Upper lobe of left lung (tissue), 6 donors: ENCODE data around the gene ASB13. TPM values are rescaled to one million over a fixed set of nuclear protein-coding genes. Genes with fewer than 3 reads are reported as not detected.
A peak's percentile ranks its signal among the peaks of the same experiment; 100 is the strongest.

Experiments used
- ATAC-seq, 2 donors: fragments of 200-7000 bp; cut with Tn5 transposase; one replicate each; pipeline ENCODE4 v1.9.1; 2022; ENCODE audit warnings: mild to moderate bottlenecking in 2 of 2, moderate library complexity in 2 of 2; ENCODE audit not compliant: low FRiP score in 2 of 2
- DNase-seq, 2 donors: peaks; one replicate each; pipeline ENCODE4 v3.0.0-alpha.2; 2019 to 2020
- H3K27ac ChIP-seq, 4 donors: fragments of 200-600 bp; sonication (generic); one replicate each; pipeline ENCODE4 v1.5.1; 2016 to 2019
- H3K27me3 ChIP-seq, 4 donors: fragments of 200-600 bp; sonication (generic); one replicate each; pipeline ENCODE4 v1.5.1; 2017 to 2019
- H3K36me3 ChIP-seq, 4 donors: fragments of 200-600 bp; sonication (generic); one replicate each; pipeline ENCODE4 v1.5.1; 2016 to 2019
- H3K4me1 ChIP-seq, 4 donors: fragments of 200-600 bp; sonication (generic); one replicate each; pipeline ENCODE4 v1.5.1; 2018 to 2019
- H3K4me3 ChIP-seq, 4 donors: fragments of 200-600 bp; sonication (generic); one replicate each; pipeline ENCODE4 v1.5.1; 2017 to 2019; ENCODE audit warnings: mild to moderate bottlenecking in 2 of 4, moderate library complexity in 1 of 4
- H3K9me3 ChIP-seq, 4 donors: fragments of 200-600 bp; sonication (generic); one replicate each; pipeline ENCODE4 v1.5.1; 2018 to 2019
- CTCF ChIP-seq, 6 experiments: fragments of 450-650 bp in 4 of 6; fragments of 200-600 bp in 2 of 6; sonication (generic) in 2 of 6; IDR thresholded peaks; one replicate each; pipeline ENCODE4 v1.5.1; 2016 to 2019; ENCODE audit warnings: antibody characterized with exemption in 6 of 6
- EP300 ChIP-seq, 4 donors: sonication (generic); formaldehyde crosslinking; IDR thresholded peaks; one replicate each; pipeline ENCODE4 v1.5.1; 2017; ENCODE audit warnings: antibody characterized with exemption in 4 of 4, control low read depth in 2 of 4
- POLR2A ChIP-seq, 4 donors: fragments of 450-650 bp; IDR thresholded peaks; one replicate each; pipeline ENCODE4 v1.5.1; 2016 to 2017; ENCODE audit warnings: antibody characterized with exemption in 4 of 4, mild to moderate bottlenecking in 2 of 4
- POLR2AphosphoS5 ChIP-seq, 2 donors: sonication (generic); formaldehyde crosslinking; IDR thresholded peaks; one replicate each; pipeline ENCODE4 v1.5.1; 2017; ENCODE audit warnings: antibody characterized with exemption in 2 of 2
- WGBS, 2 donors: methylation state at CpG; one replicate each; pipeline ENCODE4 v1.1.5; 2017 to 2018; 5-methylcytosine and 5-hydroxymethylcytosine counted together
- total RNA-seq, 6 donors: library from RNA; depleted of rRNA in 4 of 6; stranded (reverse); fragments of >200 nt in 4 of 6; gene quantifications; one replicate each; pipeline versions ENCODE4 v1.1.0 to v1.2.1, GENCODE V29; 2016 to 2021
- donor health status: DM: no; HTN: no; CAD: no; lungs with moderate emphysema.
- donor health status: DM: no; HTN: yes; CAD: no; lungs with severe emphysema.

ASB13 gene
- total RNA-seq, 6 donors from 2014 or later, result 6.3 to 32.5 (median 18.2) TPM

DNA sequence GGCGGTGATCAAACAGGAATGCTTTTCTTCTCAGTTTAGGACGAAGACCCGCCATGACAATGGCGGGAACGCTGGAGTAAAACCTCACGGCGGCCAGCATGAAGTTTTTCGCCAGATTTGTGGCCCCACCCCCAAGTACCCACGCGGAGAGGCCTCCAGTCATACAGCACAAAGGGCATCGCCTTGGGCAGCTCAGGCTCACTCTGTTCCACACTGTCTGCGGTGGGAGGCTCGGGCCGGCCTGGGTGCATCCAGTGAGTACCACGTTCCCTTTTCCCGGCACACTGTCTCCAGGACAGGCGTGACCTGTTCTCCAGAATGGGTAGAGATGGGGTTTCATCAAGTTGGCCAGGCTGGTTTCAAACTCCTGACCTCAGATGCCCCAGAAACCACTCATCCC lies 27.3 kb downstream of the ASB13 start:
- Histone ChIP-seq H3K36me3 (peaks cover 11 to 51% (median 36%) of the 10 kb centered on the region in 4 donors), H3K4me3 (no peak overlapping the region), H3K27me3 (no peaks in the 10 kb centered on the region), H3K27ac (no peak overlapping the region), H3K9me3 (no peaks in the 10 kb centered on the region), H3K4me1 (no peaks in the 10 kb centered on the region)
- DNase-seq (no peak), ATAC-seq (no peak)
- TF ChIP-seq CTCF (IDR thresholded peaks at IDR 0.05) (no peak), EP300 (IDR thresholded peaks at IDR 0.05) (no peak), POLR2A (IDR thresholded peaks at IDR 0.05) (no peak), POLR2AphosphoS5 (IDR thresholded peaks at IDR 0.05) (no peak)
- WGBS, 2 donors, result 95 to 98% methylated on average over 17 of the region's 17 CpGs

DNA sequence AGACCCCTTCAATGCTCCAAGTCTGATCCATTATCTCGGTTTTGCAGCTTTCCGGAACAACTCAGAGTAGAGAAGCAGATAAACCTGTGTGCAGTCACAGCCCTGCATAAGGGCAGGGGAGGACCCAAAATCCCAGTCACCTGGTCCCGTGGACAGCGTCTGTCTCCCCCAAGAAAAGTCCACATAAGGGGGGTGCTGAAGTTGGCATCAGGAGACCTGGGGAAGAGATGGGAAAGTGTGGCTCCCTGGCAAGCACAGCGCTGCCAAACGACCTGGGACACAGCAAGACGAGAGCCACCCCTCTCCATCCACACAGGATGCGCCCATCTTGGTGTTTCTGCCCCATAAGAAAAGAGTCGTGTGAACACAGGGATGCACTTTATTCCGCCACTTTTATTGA lies 27.9 kb downstream of the ASB13 start:
- WGBS, 2 donors, result 93 to 96% methylated on average over 9 to 10 of the region's 10 CpGs
- ATAC-seq (no peak), DNase-seq (no peak)
- no peak overlapping the region for H3K27ac ChIP-seq
- no peaks in the 10 kb centered on the region for H3K4me1 ChIP-seq
- peaks cover 8 to 46% (median 36%) of the 10 kb centered on the region in 4 donors for H3K36me3 ChIP-seq
- no peak for TF ChIP-seq CTCF (IDR thresholded peaks at IDR 0.05)
- H3K4me3 ChIP-seq, result no peak overlapping the region
- no peaks in the 10 kb centered on the region for H3K9me3 ChIP-seq
- no peaks in the 10 kb centered on the region for H3K27me3 ChIP-seq

GRCh38 chr10:5634918-5635317 lies 31.5 kb downstream of the ASB13 start:
- ATAC-seq, result no peak
- WGBS, 2 donors, result 90 to 91% methylated on average over 7 of the region's 7 CpGs

DNA sequence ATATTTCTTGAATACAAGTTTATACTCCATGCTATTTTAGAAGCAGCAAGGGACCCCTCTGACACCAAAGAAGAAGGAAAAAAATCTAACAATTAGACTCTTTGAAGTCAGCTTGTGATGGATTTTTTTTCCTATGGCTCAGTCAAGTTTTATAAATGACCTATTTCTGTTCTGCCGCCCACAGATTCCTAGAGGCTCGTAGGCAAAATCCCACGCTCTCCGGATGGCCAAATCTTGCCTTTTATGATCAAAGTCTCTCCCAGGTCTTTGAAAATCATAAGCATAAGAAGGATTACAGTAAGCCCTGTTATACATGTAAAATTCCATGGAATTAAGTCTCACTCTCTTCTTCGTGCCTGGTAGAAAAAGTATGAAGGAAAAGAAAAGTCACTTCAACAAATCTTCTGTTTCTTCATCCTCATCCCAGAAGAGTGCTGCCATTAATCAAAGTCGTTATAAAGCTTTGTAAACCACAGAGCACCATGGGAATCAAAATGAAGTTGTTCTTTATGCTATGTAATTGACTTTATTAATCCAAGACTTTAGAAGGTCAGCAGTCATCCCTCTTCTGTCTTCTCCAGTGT lies 33.1 kb downstream of the ASB13 start:
- no peak for DNase-seq
- Histone ChIP-seq H3K27me3 (no peaks in the 10 kb centered on the region), H3K36me3 (no peaks in the 10 kb centered on the region), H3K9me3 (no peaks in the 10 kb centered on the region), H3K27ac (peak overlapping the region; percentile 62 to 69 (median 64)), H3K4me3 (no peak overlapping the region), H3K4me1 (peaks cover 3 to 11% (median 8%) of the 10 kb centered on the region in 4 donors)
- 82 to 85% methylated on average over 6 of the region's 6 CpGs for WGBS, 2 donors
- ATAC-seq, result no peak
- no peak for TF ChIP-seq POLR2AphosphoS5 (IDR thresholded peaks at IDR 0.05)
- TF ChIP-seq EP300 (IDR thresholded peaks at IDR 0.05), result no peak
- no peak for TF ChIP-seq POLR2A (IDR thresholded peaks at IDR 0.05)
- no peak for TF ChIP-seq CTCF (IDR thresholded peaks at IDR 0.05)

More at GRCh38 chr10:5634918-5635317, 31.5 kb downstream of the ASB13 start:
- no peak overlapping the region for H3K27ac ChIP-seq
- H3K4me1 ChIP-seq, result peaks cover 0 to 3% (median 0%) of the 10 kb centered on the region in 4 donors
- no peaks in the 10 kb centered on the region for H3K27me3 ChIP-seq
- H3K9me3 ChIP-seq, result no peaks in the 10 kb centered on the region
- H3K36me3 ChIP-seq, result peaks cover 0 to 16% (median 16%) of the 10 kb centered on the region in 4 donors
- DNase-seq, result no peak
- H3K4me3 ChIP-seq, result no peak overlapping the region
- TF ChIP-seq POLR2A (IDR thresholded peaks at IDR 0.05), result no peak
- no peak for TF ChIP-seq CTCF (IDR thresholded peaks at IDR 0.05)
- TF ChIP-seq POLR2AphosphoS5 (IDR thresholded peaks at IDR 0.05), result no peak
- no peak for TF ChIP-seq EP300 (IDR thresholded peaks at IDR 0.05)

- H3K27ac ChIP-seq, result peak overlapping the region; percentile 62 to 69 (median 64)
- H3K4me1 ChIP-seq, result peaks cover 3 to 11% (median 8%) of the 10 kb centered on the region in 4 donors
- TF ChIP-seq POLR2AphosphoS5 (IDR thresholded peaks at IDR 0.05) (peak in 1 of 2 donors; percentile 51), EP300 (IDR thresholded peaks at IDR 0.05) (peak in 1 of 4 donors; percentile 78), CTCF (IDR thresholded peaks at IDR 0.05) (no peak), POLR2A (IDR thresholded peaks at IDR 0.05) (peak in 1 of 4 donors; percentile 21)
- no peaks in the 10 kb centered on the region for H3K36me3 ChIP-seq
- H3K27me3 ChIP-seq, result no peaks in the 10 kb centered on the region
- 48 to 54% methylated on average over 4 of the region's 4 CpGs for WGBS, 2 donors
- H3K9me3 ChIP-seq, result no peaks in the 10 kb centered on the region
- ATAC-seq (peak; percentile 29 to 83), DNase-seq (peak in 1 of 2 donors; percentile 85)
- no peak overlapping the region for H3K4me3 ChIP-seq
Measured at GRCh38 chr10:5632446-5632845, 33.9 kb downstream of the ASB13 start.
